OCI-M1 (cell line): ENCODE results near the gene SH3D19.

Experiments used
- DNase-seq: peaks from one replicate; lab custom pipeline; 2025; lab: John Stamatoyannopoulos, UW

The SH3D19 gene

DNA sequence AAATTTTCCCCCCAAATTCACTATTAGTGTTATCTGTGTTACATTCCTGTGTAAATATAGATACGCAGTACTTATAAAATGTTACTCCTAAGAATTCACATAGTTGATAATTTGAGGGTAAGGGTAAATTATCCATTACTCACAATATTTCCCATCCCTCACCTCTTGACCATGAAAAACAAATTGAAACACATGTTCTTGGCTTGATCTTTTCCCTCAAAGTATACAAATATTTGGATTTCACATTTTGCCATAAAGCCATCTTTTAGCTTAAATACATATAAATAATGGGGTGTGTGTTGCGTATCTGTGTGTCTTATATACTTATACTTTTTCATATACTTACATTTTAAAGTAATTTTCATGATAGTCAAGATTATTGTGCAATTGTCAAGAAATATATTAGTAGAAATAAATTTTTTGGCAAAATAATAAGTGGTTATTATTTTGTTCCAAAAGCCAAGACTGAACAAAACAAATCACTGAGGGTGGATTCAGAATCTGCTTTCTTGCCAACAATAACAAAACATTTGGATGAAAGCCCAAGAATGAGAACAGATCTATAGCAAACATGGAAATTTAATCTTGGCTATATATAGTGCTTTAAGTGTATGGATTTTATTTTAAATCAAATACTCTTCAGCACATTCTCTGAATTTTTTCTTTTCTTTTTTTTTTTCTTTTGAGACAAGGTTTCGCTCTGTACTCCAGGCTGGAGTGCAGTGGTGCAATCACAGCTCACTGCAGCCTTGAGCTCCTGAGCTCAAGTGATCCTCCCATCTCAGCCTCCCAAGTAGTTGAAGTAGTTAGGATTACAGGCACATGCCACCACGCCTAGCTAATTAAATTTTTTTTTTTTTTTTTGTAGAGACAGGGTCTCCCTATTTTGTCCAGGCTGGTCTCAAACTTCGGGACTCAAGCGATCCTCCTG lies 97.0 kb downstream of the SH3D19 start:
- no peak for DNase-seq

DNA sequence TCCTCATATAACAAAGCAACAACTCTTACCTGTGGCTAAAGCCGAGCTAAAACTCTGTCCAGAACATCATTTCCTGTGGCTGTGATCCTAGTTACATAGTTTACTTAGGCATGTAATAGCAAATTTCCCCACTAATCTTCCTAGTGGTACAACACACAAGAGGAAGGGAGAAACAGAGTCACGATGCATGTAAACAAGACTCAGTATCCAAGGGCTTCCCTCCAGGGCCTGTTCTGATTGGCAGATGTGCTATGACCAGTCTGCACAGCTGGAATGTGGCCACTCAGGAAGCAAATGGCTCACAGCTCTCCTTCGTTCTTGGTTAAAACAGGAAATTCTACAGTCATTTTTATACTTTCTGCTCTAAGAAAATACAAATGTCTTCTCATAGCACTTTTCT lies 97.7 kb downstream of the SH3D19 start:
- DNase-seq: no peak

DNA sequence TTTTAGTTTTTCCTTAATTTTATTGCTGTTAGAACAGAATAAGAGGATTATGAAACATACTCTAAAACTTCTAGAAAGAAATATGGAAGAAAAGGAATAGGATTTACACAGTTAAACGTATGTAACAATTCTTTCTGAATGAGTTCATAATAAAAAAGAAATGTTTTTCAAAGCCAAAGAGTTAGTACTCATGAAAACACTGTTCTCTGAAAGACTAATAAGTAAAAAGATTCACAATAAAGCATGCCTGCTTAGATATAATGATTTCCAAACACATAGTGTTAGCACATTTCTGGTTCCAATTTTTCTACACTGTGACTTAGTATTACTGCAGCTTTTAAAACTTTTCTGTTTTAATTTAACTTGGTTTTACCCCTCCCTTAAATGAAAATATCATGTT lies 98.2 kb downstream of the SH3D19 start:
- DNase-seq: no peak

DNA sequence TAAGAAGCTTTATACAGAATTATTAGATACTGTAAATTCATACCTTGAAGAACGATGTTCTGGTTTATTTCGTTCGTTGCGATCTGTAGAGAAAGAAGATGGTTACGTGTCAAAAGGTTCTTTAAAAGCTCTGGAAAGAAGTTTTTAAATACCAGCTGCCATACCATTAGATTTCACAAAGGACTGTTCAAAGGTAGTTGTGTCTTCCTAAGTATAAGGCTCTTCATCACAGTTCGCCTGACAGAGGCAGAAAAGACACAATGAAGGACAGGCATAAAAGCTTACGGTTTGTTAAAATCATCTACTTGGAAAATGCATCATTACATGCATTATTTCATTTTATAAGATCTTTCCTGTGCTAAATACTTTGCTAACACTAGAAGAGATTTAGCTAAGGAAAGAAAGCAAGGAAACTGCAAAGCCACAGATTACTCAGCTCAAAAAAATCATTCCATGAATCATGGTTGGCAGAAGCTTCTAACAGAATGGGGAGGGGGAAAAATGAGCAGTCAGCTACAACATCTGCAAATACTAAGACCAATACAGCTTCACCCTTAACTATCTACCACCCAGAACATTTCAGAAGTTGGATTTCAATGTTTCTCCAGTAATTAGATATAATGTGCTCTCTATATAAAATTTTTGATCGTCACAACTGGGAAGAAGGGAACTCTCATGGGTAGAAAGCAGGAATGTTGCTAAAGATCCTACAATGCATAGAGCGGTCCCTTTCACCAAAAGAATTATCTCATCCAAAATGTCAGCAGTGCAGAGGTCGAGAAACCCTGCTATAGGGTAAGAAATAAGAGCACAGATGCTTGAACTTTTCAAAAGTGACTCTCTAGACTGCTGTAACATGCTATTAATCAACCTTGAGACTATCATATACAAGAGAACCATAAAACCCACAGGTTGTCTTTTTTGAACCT lies 99.1 kb downstream of the SH3D19 start:
- no peak for DNase-seq

DNA sequence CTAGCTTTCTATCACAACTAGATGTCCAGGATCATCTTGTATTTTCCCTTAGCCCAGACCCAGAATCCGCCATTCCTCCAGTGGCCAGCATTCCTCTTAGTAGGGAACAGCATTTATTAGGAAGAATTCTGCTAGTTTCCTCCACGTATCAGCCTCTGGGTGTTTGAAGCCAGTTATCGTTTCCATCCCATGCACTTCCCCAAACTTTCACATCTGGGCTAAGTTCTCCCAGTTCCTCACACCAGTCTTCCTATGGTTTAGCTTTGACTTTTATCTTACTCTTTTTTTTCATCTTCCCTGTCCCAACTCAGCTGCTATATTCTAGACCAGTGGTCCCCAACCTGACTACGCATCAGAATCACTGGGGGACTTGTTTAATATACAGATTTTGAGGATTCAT lies 101.9 kb downstream of the SH3D19 start:
- no peak for DNase-seq

DNA sequence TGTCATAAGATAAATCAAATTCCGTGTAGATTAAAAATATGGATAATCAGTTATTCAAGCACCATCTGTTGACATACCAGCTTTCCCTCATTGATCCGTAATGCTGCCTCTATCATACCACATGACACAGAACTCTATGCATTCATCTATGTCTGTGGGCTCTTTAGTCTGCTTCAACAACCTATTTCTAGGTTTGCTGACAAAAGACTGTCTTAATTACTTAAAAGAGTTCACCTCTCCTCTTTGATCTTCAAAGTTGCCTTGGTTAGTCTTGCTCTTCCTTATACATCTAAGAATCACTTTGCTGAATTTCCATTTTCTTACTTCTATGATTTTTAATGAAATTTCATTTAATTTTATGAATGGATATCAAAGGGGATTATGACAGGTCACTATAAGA lies 105.5 kb downstream of the SH3D19 start:
- no peak for DNase-seq

DNA sequence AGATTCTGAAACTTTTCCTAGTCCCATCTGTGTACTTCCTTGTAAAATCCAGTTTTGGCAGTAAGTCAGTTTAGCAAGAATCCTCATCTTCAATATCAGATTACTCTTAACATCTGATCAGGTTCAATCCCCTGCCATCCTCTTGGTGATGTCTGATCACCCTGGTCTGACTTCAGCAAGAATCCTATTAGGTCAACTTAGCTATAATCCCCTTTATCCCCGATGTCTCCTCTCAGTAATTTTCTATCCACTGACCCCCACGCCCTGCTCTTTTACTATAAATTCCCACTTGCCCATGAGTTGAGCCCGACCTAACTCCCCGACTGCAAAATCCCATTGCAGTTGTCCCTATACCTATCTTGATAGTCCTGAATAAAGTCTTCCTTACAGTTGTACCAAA lies 106.3 kb downstream of the SH3D19 start:
- no peak for DNase-seq

DNA sequence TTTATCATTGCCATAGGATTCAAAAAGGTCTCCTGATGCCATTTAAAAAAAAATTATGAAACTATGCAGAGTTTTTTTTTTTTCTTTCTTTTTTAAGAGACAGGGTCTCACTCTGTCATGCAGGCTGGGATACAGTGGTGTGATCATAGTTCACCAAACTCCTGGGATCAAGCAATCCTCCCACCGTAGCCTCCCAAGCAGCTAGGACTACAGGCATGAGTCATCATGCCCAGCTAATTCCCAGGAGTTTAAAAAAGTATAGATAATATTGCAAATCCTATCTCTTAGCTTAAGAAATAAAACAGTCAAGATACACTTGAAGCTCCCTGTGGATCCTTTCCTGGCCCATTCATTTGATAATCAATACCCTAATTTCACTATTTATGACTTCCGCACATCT lies 107.1 kb downstream of the SH3D19 start:
- DNase-seq: no peak

DNA sequence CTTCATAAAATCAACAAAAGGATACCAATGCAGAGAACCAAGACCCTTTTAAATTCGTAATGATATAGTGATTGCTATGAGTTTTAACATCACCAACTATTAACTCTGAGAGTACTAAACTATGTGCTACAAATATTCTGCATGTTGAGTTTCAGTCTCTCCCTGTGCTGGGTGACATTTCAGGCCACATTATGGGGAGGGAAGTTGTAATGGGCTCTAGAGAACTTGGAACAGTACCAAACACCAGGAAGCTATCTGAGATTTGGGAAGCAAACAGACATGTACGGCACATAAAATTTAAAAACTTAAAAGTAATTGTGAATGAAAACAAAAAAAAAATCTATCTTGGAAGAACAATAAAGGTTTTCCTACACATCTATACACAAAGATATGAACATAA lies 108.1 kb downstream of the SH3D19 start:
- no peak for DNase-seq

DNA sequence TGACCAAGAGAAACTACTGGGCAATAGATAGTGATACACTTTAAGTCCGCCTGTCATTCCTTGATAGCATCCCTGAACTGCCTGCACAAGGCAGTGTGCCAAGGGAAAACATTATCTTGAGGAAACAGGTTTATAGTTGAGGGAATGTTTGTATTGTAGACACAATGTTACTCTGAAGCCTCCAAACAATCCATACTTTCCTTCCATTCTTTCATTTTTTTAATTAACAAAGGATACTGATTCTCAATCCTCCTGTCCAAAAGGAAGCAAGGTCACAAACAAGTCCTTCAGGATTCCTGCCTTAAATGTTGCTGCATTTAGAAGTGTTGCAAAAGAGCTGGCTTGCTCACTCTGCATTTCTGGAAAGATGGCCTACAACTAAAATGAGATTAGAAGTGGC lies 110.1 kb downstream of the SH3D19 start:
- DNase-seq: no peak

DNA sequence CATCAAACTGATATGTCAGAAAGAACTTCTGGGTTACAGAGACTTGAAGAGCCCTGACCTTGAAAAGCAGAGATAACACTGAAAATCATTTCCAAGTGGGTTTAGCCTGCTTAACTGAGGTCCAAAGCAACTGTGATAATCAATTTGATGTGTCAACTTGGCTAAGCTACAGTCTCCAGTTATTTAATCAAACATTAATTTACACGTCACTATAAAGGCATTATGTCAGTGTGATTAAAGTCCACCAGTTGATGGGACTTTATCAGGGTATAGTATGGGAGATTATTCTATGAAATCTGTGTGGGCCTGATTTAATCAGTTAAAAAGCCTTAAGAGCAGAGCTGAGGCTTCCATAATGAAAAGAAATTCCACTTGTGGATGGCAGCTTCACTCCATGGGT lies 117.5 kb downstream of the SH3D19 start:
- no peak for DNase-seq

DNA sequence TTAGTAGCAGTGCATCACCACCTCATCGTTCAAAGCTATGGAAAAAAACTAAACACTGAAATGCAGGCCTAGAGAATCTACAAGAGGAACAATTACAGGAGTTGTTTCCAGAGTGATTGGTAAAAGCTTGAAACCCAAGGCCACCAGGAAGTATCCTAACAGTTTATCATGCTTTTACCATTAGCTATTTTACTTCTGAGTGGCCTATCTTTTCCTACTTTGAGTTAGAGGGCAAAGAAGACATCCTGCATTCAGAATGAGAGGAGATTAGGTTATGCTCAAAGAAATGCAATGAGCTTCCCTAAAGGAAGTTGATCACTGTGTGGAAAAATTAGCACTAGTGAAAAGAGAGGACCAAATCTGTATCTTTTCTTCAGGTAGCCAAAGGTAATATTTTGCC lies 118.2 kb downstream of the SH3D19 start:
- no peak for DNase-seq

DNA sequence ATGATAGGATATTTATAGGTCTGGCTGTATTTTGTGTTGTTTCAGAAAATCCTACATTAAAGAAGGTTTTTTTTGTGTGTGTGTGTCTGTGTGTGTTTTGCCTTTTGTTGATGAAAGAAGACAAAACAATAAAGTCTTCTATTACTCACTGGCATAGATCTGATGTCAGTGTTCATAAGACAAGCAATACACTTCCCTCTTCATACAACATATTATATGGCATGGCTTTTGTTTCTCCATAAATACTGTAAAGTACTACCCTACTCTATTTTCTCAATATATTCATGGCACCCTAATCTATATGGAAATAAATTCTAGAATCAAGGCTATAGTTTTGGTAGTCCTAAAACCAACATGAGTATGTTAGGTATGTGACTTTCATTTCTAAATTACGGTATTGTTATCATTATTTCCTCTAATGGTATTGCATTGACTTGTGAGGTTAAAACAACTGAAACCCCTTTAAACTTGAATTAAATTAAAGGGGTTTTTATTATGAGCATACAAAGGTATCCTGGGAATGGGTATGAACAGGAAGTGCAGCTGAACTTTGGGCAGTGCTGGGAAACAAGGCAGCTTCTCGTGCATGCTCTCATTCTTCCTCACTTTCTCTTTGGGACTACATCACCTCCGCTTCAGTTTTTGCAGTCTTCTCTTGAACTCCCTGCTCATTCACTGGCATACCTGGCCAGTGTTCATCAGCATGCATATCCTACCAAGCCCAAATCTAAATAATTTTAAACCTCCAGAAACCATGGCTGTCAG lies 119.0 kb downstream of the SH3D19 start:
- no peak for DNase-seq

DNA sequence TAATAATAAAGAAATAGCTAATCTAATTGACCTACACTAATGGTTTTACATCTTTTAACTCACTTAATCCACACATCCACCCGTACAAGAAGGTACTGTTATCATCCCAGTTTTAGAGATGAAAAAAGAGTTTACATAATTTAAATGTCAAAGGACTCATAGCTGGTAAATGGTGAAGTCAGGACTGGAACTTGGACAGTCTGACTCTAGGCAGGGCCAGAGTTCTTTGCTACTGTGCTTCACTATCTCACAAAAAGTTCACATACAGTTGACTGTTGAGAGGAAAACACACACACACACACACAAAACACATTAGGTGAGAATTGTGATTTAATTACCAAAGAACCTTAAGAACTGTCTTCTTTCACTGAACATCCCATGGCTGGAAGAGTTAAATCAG lies 119.7 kb downstream of the SH3D19 start:
- DNase-seq: no peak

DNA sequence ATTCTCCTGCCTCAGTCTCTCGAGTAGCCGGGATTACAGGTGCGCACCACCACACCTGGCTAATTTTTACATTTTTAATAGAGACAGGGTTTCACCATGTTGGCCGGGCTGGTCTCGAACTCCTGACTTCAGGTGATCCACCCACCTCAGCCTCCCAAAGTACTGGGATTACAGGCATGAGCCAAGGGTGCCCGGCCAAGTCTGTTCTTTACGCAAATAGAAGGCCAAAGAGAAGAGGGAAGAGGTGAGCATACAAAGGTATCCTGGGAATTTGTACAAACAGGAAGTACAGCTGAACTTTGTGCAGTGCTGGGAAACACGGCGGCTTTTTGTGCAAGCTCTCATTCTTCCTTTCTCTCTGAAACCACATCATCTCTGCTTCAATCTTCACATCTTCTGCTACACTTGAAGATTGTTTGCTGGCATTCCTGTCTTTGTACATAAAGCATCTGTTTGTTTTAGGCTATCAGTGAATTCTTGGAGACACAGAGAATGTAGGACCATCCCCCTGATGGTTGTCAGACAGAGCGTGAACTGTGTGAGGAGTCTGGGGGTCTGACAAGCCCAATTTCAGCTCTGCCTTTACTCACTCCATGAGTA lies 120.4 kb downstream of the SH3D19 start:
- no peak for DNase-seq

DNA sequence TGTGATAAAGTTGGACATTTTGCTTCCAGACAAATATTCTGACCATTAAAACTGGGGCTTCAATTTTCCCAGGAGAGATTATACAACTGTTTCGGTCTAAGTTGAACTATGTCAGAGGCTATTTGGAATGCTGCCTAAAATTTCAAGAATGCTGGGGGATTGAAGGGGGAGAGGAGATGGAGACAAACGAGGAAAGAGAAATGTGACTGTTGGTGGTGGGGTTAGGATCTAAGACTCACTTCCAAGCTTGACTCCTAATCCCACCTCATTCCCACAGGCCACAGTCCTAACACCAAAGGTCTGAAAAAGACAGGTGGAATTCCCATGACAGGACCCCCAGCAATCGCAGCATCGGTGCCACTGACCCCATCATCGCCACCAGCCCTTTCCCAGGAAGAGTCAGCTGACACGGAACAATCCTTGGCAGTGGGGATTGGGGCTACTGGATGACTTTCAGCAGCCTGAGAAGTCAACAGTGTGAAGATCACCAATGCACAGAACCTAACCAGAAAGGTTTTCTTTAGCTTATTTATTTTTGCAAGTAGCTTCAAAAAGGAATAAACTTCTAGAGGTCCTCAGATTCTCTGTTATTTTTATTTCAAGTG lies 122.5 kb downstream of the SH3D19 start:
- no peak for DNase-seq

DNA sequence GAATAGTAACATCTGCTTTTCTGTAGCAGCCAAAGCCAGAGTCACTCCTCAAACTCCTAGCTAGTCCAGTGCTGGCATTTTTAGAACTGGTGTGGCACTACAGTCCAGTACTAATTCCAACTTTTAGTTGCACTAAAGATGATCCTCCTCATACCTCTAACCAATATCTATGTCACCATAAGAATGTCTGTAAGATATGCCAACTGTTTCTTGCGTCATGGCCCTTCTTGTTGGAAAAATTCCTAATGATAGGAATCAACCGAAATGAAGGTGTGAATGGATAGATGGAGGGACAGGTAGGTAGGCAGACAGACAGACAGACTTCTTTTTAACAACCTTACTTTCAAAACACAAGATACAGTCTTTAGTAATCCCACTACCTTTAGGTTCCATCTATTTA lies 123.0 kb downstream of the SH3D19 start:
- DNase-seq: no peak

DNA sequence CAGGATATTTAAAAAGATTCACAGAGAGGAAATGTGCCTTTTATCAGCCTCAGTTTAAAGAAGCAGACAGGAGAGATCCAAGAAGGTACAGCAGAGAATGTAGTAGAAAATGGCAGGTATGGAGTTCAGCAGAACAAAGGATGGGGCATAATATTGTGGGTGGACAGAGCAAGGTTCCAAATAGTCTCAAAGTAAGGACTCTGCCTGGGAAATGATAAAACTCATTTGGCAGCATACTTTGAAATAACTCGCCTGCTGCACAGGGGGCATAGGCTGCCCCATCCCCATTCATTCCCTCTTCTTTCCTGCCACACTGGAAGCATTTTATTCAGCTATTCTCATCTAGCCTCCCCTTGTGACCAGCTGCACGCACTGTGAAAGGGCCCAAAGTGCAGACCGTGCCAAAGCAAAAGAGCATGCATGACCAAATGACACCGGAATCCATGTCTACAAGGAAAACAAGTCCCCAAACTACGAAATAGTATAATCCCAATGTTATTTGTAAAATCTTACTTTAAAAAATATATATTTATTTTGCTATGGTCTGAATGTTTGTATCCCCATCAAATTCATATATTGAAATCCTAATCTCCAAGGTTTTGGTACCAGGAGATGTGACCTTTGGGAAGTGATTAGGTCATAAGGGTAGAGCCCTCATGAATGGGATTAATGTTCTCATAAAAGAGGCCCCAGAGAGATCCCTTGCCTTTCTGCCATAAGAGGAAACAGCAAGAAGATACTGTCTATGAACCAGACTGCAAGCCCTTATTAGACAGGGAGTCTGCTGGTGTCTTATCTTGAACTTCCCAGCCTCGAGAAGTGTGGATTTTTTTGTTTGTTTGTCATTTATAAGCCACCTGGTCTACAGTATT lies 125.8 kb downstream of the SH3D19 start:
- no peak for DNase-seq

DNA sequence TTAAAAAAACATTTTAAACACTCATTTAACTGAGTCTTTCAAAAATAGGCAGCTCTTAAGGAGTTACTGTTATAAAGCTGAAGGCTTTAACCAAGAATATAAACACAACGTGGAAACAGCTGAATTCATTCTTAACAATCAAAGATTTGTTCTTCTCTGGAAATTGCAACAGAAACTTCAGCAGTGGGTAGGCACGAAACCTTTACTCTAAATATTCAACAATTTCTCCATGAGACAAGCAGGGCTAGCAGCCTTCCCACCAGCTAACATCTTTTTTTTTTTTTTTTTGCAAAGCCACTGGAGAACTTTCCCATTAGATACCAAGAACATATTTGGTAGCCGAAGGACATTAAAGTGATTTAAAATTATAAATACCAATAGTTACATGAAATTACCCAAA lies 126.7 kb downstream of the SH3D19 start:
- no peak for DNase-seq

DNA sequence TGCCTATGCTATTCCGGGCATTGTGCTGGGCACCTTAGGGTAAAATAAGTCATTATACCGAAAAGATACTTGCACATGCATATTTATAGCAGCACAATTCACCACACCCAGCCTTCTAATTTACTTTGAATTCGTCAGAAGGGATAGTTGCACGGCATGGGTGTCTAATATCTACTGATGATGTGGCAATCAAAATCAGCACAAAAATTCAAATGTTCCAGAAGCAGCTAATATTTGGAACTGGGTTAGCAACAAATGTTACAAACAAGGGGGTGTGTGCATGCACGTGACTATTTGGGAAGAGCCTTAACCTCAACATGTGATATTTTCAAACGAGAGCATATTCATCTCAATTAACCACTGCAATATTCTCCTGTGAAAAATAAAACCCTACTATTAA lies 128.2 kb downstream of the SH3D19 start:
- DNase-seq: no peak
